Fibroblast of lung (primary cell): ENCODE results near the gene ARMH2. TPM values are rescaled to one million over a fixed set of nuclear protein-coding genes. Genes with fewer than 3 reads are reported as not detected.
"Not testable (repeated sequence)": the region's sequence is repeated elsewhere in the genome, so short reads cannot be mapped to it uniquely, and the experiment has no call there.

ENCODE experiments used
- DNase-seq, 2 donors: peaks; one replicate each; pipeline versions ENCODE4 v3.0.0 to v3.0.0-alpha.2; 2010; ENCODE audit warnings: low read depth in 2 of 2
- H2AFZ ChIP-seq: 2 replicates; pipeline ENCODE4 v1.5.1; 2012; ENCODE audit warnings: low read length, control low read depth, inconsistent platforms
- H3K27ac ChIP-seq: 2 replicates; pipeline ENCODE4 v1.5.1; 2011; ENCODE audit warnings: low read length, control low read depth; ENCODE audit not compliant: insufficient read depth
- H3K27me3 ChIP-seq: 2 replicates; pipeline ENCODE4 v1.5.1; 2011; ENCODE audit warnings: mild to moderate bottlenecking, low read length; ENCODE audit not compliant: control insufficient read depth, insufficient read depth
- H3K36me3 ChIP-seq: 2 replicates; pipeline ENCODE4 v1.5.1; 2011; ENCODE audit warnings: low read length; ENCODE audit not compliant: control insufficient read depth, insufficient read depth
- H3K4me1 ChIP-seq: 2 replicates; pipeline ENCODE4 v1.5.1; 2011; ENCODE audit warnings: low read length; ENCODE audit not compliant: control insufficient read depth, insufficient read depth; ENCODE audit errors: extremely low read depth
- H3K4me2 ChIP-seq: 2 replicates; pipeline ENCODE4 v1.5.1; 2011; ENCODE audit warnings: low read length, control low read depth; ENCODE audit not compliant: insufficient read depth; ENCODE audit errors: extremely low read depth
- H3K4me3 ChIP-seq, 4 experiments: fragments of 200-600 bp in 1 of 4; sonication (generic) in 1 of 4; replicated peaks in 1 of 4; 2 replicates each; pipeline ENCODE4 v1.5.1; 2011 to 2016; ENCODE audit warnings: low read length in 4 of 4, low read depth in 3 of 4, mild to moderate bottlenecking in 3 of 4, control low read depth in 2 of 4, inconsistent platforms in 1 of 4, mixed read lengths in 1 of 4; ENCODE audit not compliant: insufficient read depth in 1 of 4; ENCODE audit errors: control extremely low read depth in 1 of 4
- H3K79me2 ChIP-seq: 2 replicates; pipeline ENCODE4 v1.5.1; 2012; ENCODE audit warnings: mild to moderate bottlenecking, low read length, inconsistent platforms; ENCODE audit not compliant: control insufficient read depth, insufficient read depth
- H3K9ac ChIP-seq: 2 replicates; pipeline ENCODE4 v1.5.1; 2011; ENCODE audit warnings: mild to moderate bottlenecking, low read length, control low read depth; ENCODE audit not compliant: insufficient read depth
- H3K9me3 ChIP-seq: 2 replicates; pipeline ENCODE4 v1.5.1; 2012; ENCODE audit warnings: low read depth, low read length; ENCODE audit not compliant: control insufficient read depth, insufficient read depth
- H4K20me1 ChIP-seq: 2 replicates; pipeline ENCODE4 v1.5.1; 2011; ENCODE audit warnings: low read length; ENCODE audit not compliant: control insufficient read depth, insufficient read depth; ENCODE audit errors: extremely low read depth
- EZH2 ChIP-seq: IDR thresholded peaks from 2 replicates; pipeline ENCODE4 v1.5.1; 2012; ENCODE audit warnings: low read length, control low read depth, mild to moderate bottlenecking; ENCODE audit errors: missing control alignments
- polyA plus RNA-seq, 2 donors: library from polyadenylated mRNA; depleted of rRNA in 1 of 2; stranded (reverse) in 1 of 2; unstranded in 1 of 2; fragments of >200 nt; gene quantifications; 2 replicates each; pipeline ENCODE4 v1.2.1, GENCODE V29; 2011 to 2012; ENCODE audit warnings: missing spikeins in 1 of 2
- total RNA-seq: library from RNA; depleted of rRNA; stranded (reverse); fragments of >200 nt; gene quantifications from 2 replicates; pipeline ENCODE4 v1.2.1, GENCODE V29; 2014
- TF ChIP-seq, protein P1 (sequence below), 2 donors: IDR thresholded peaks in 1 of 2; conservative IDR thresholded peaks in 1 of 2; 1 replicate in 1 of 2; 2 replicates in 1 of 2; pipeline ENCODE4 v1.5.1; 2011 to 2012; ENCODE audit warnings: low read length in 2 of 2, control low read depth in 1 of 2, inconsistent platforms in 1 of 2, low read depth in 1 of 2, mild to moderate bottlenecking in 1 of 2

Gene ARMH2
- total and polyA plus RNA-seq, 2 donors (not counting 1 experiment from before 2014, with no cell fraction given): not detected

- Histone ChIP-seq H3K79me2 (no peaks in the 10 kb centered on the region), H3K27me3 (no peaks in the 10 kb centered on the region), H3K9me3 (no peaks in the 10 kb centered on the region), H3K27ac (no peak overlapping the region), H3K4me2 (no peak overlapping the region), H2AFZ (no peak overlapping the region), H3K36me3 (no peaks in the 10 kb centered on the region), H3K4me3 (no peak overlapping the region), H4K20me1 (no peaks in the 10 kb centered on the region), H3K4me1 (no peaks in the 10 kb centered on the region), H3K9ac (no peak overlapping the region)
- TF ChIP-seq EZH2: no peak
- TF ChIP-seq, protein P1, sequence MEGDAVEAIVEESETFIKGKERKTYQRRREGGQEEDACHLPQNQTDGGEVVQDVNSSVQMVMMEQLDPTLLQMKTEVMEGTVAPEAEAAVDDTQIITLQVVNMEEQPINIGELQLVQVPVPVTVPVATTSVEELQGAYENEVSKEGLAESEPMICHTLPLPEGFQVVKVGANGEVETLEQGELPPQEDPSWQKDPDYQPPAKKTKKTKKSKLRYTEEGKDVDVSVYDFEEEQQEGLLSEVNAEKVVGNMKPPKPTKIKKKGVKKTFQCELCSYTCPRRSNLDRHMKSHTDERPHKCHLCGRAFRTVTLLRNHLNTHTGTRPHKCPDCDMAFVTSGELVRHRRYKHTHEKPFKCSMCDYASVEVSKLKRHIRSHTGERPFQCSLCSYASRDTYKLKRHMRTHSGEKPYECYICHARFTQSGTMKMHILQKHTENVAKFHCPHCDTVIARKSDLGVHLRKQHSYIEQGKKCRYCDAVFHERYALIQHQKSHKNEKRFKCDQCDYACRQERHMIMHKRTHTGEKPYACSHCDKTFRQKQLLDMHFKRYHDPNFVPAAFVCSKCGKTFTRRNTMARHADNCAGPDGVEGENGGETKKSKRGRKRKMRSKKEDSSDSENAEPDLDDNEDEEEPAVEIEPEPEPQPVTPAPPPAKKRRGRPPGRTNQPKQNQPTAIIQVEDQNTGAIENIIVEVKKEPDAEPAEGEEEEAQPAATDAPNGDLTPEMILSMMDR (conservative IDR thresholded peaks at IDR 0.05 in 1 of 2, IDR thresholded peaks at IDR 0.05 in 1 of 2; ENCODE audit: low read depth in 1 of 2, low read length in 2 of 2): peak; percentile 15 to 45
- peak; percentile 30 to 63 for DNase-seq
These were observed 31.8 kb downstream of the ARMH2 start for GRCh38 chr6:24766680-24767462.

DNA sequence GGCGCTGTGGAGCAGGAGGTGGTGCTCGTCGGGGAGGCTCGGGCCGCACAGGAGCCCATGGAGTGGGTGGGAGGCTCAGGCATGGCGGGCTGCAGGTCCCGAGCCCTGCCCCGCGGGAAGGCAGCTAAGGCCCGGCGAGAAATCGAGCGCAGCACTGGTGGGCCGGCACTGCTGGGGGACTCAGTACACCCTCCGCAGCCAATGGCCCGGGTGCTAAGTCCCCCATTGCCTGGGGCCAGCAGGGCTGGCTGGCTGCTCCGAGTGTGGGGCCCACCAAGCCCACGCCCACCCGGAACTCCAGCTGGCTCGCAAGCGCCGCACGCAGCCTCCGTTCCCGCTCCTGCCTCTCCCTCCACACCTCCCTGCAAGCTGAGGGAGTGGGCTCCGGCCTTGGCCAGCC, 32.7 kb downstream of the ARMH2 start:
- H3K9me3 ChIP-seq, H3K4me1 ChIP-seq, H3K79me2 ChIP-seq, H3K4me2 ChIP-seq, H3K9ac ChIP-seq, H2AFZ ChIP-seq, H3K27ac ChIP-seq, DNase-seq, H3K36me3 ChIP-seq, H3K4me3 ChIP-seq, H4K20me1 ChIP-seq, H3K27me3 ChIP-seq: not testable (repeated sequence)

- not testable (repeated sequence) for H3K4me1 ChIP-seq, H2AFZ ChIP-seq, H3K79me2 ChIP-seq, H3K9me3 ChIP-seq, H3K9ac ChIP-seq, H3K27me3 ChIP-seq, DNase-seq, H3K27ac ChIP-seq, H3K36me3 ChIP-seq, H3K4me3 ChIP-seq, H4K20me1 ChIP-seq, H3K4me2 ChIP-seq
These were observed 33.6 kb downstream of the ARMH2 start for GRCh38 chr6:24764833-24765828.
